ENCODE results near the gene CCL16. TPM values are rescaled to one million over a fixed set of nuclear protein-coding genes. Genes with fewer than 3 reads are reported as not detected.

Gene CCL16
- total and polyA plus RNA-seq, 7 donors, result 0.04 TPM; not detected in 6

DNA sequence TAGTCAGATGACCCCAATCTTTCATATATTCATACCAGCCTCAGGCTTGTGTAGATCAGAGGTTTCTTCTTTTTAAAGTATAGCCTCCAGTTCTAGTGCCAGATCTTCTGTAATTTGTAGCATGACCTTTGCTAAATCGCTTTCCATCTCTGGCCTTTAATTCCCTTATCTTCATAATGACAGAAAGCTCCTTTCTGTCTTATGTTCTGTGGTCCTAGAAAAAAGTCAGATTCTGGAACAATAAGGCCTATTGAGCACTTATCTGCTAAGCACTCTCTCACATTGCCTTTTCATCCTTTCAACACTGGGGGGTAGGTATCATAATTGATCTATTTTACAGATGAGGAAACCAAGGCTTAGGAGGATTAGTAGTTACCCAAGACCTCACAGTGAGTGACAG lies 9.2 kb downstream of the CCL16 start:
- Histone ChIP-seq H3K4me3 (no peak overlapping the region), H3K9me3 (no peaks in the 10 kb centered on the region), H3K36me3 (ENCODE audit: insufficient read depth in 1 of 2, low read depth in 1 of 2) (no peaks in the 10 kb centered on the region), H3K27me3 (ENCODE audit: insufficient read depth in 3 of 3, low read length in 2 of 3) (no peaks in the 10 kb centered on the region), H3K27ac (no peak overlapping the region), H3K4me1 (no peaks in the 10 kb centered on the region)
- WGBS, 3 donors, result 75 to 89% (median 78%) methylated on average over 1 of the region's 1 CpG
- intact Hi-C loops (cut with DNase I), result loop anchor here (5.0 kb wide), 3 partner anchors 100 to 510 kb away; no protein-coding TSS in a partner anchor
- ATAC-seq (no peak), DNase-seq (no peak)
- TF ChIP-seq, protein P1, sequence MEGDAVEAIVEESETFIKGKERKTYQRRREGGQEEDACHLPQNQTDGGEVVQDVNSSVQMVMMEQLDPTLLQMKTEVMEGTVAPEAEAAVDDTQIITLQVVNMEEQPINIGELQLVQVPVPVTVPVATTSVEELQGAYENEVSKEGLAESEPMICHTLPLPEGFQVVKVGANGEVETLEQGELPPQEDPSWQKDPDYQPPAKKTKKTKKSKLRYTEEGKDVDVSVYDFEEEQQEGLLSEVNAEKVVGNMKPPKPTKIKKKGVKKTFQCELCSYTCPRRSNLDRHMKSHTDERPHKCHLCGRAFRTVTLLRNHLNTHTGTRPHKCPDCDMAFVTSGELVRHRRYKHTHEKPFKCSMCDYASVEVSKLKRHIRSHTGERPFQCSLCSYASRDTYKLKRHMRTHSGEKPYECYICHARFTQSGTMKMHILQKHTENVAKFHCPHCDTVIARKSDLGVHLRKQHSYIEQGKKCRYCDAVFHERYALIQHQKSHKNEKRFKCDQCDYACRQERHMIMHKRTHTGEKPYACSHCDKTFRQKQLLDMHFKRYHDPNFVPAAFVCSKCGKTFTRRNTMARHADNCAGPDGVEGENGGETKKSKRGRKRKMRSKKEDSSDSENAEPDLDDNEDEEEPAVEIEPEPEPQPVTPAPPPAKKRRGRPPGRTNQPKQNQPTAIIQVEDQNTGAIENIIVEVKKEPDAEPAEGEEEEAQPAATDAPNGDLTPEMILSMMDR (IDR thresholded peaks at IDR 0.05), result no peak

DNA sequence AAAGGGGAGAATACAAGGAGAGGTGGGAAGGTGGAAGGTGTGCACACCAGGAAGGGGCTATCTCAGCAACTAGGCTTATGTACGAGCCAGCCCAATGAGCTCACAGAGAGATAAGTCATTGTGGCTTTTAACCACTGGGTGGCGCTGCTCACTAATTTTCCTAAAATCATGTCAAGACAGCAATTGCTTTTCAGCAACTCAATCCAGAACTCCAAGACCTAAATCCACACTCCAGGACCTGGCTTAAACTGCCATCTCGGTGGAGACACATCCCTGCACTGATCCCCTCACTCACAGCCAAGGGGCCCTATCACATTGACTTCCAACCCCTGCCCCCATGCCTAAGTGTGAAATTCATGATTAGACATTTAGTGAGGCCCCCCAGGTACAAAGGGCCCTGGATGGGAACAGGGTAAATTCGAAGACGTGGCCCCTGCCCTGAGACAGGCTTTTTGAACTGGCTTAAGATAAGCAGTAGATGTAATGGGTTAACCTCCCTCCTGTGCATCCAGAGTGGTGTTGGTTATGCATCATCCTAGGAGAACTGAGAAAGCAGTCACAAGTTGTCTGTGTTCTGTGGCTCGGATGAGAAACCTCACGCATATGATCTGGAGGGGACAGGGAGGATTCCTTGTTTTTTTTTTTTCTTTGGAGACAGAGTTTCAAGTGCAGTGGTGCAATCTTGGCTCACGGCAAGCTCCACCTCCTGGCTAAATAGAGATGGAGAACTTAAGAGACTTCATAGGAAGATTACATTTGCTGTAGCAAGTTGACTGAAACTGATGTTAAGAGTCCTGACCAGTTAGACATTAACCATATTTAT lies 11.5 kb downstream of the CCL16 start:
- intact Hi-C loops (cut with DNase I), result loop anchor here (2.0 to 5.0 kb wide), 4 partner anchors 103 to 515 kb away; no protein-coding TSS in a partner anchor
- no peaks in the 10 kb centered on the region for H3K27me3 ChIP-seq (ENCODE audit: insufficient read depth in 3 of 3, low read length in 2 of 3)

DNA sequence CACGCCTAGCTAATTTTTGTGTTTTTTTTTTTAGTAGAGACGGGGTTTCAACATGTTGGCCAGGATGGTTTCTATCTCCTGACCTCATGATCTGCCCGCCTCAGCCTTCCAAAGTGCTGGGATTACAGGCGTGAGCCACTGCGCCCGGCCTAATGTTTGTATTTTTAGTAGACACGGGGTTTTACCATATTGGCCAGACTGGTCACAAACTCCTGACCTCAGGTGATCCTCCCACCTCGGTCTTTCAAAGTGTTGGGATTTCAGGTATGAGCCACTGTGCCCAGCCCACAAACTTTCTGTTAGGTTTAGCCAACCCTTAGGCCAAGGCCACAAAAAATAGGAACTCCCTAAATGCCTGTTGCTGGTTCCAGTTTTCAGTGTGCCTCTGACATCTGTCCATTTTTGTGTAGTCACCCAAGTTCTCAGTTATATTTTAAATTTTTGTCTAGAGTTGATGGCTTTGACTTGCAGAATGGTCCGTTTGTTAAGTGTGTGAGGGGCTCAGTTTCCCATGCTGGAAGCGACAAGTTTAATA lies 12.7 kb downstream of the CCL16 start:
- WGBS, 3 donors, result 83 to 85% (median 83%) methylated on average over 10 of the region's 10 CpGs
- Histone ChIP-seq H3K4me3 (no peak overlapping the region), H3K27me3 (ENCODE audit: insufficient read depth in 3 of 3, low read length in 2 of 3) (no peaks in the 10 kb centered on the region), H3K36me3 (ENCODE audit: insufficient read depth in 1 of 2, low read depth in 1 of 2) (no peaks in the 10 kb centered on the region), H3K9me3 (no peaks in the 10 kb centered on the region), H3K27ac (no peak overlapping the region), H3K4me1 (no peaks in the 10 kb centered on the region)
- DNase-seq, result no peak
- intact Hi-C loops (cut with DNase I), result loop anchor here in 1 of 2 donors (2.0 kb wide), 1 partner anchor 516 kb away; no protein-coding TSS in a partner anchor
- TF ChIP-seq, protein P1 (IDR thresholded peaks at IDR 0.05), result no peak
- ATAC-seq, result no peak

More for the DNA sequence above, 11.5 kb downstream of the CCL16 start:
- Histone ChIP-seq H3K9me3 (no peaks in the 10 kb centered on the region), H3K4me1 (no peaks in the 10 kb centered on the region), H3K4me3 (no peak overlapping the region), H3K36me3 (ENCODE audit: insufficient read depth in 1 of 2, low read depth in 1 of 2) (no peaks in the 10 kb centered on the region), H3K27ac (no peak overlapping the region)
- DNase-seq, result peak; percentile 47 to 61
- ATAC-seq, result peak; percentile 42 to 80 (median 54)
- WGBS, 3 donors, result 36 to 39% (median 38%) methylated on average over 8 of the region's 8 CpGs
- TF ChIP-seq, protein P1 (IDR thresholded peaks at IDR 0.05), result peak; percentile 83

DNA sequence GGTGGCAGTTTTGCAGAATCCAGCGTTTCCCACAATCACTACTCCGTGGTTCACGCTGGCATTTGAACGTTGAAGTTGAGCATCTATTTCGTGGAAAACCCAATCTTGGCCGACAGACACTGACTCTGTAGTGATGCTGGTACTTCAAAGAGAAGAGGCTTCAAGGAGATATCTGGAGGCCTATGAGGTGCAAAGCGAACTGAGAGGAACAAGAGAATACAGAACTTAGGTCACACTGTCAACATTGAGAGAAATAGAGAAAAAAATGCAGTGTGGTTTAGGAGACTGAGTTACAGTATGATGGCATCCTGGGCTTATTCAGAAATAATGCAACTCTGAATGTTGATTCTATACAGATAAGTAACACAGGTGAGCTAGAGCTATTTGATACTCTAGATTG lies 16.0 kb downstream of the CCL16 start:
- peaks cover 0 to 4% (median 0%) of the 10 kb centered on the region in 3 donors for H3K27me3 ChIP-seq (ENCODE audit: insufficient read depth in 3 of 3, low read length in 2 of 3)
- WGBS, 3 donors, result 90 to 91% (median 90%) methylated on average over 7 of the region's 7 CpGs
- TF ChIP-seq, protein P1 (IDR thresholded peaks at IDR 0.05), result no peak

More for the DNA sequence above, 16.0 kb downstream of the CCL16 start:
- no peak for ATAC-seq
- H3K36me3 ChIP-seq (ENCODE audit: insufficient read depth in 1 of 2, low read depth in 1 of 2), result no peaks in the 10 kb centered on the region
- intact Hi-C loops (cut with DNase I), result no loop called here
- no peak overlapping the region for H3K27ac ChIP-seq
- no peaks in the 10 kb centered on the region for H3K9me3 ChIP-seq
- H3K4me1 ChIP-seq, result no peaks in the 10 kb centered on the region
- DNase-seq, result no peak
- no peak overlapping the region for H3K4me3 ChIP-seq

All from psoas muscle (tissue), 8 donors.